Esophagus squamous epithelium (tissue), 4 donors: Measurements from ENCODE around the gene TMEM190.

Source experiments
- POLR2A ChIP-seq, 4 donors: fragments of 450-650 bp; IDR thresholded peaks; one replicate each; pipeline ENCODE4 v1.6.1; 2017; ENCODE audit warnings: antibody characterized with exemption in 4 of 4, mild to moderate bottlenecking in 4 of 4, moderate library complexity in 3 of 4
- TF ChIP-seq, protein P1 (sequence below), 6 experiments: fragments of 450-650 bp in 4 of 6; fragments of 200-600 bp in 2 of 6; sonication (generic) in 2 of 6; IDR thresholded peaks; one replicate each; pipeline ENCODE4 v1.5.1; 2016 to 2019; ENCODE audit warnings: antibody characterized with exemption in 6 of 6, mild to moderate bottlenecking in 4 of 6, moderate library complexity in 4 of 6

DNA sequence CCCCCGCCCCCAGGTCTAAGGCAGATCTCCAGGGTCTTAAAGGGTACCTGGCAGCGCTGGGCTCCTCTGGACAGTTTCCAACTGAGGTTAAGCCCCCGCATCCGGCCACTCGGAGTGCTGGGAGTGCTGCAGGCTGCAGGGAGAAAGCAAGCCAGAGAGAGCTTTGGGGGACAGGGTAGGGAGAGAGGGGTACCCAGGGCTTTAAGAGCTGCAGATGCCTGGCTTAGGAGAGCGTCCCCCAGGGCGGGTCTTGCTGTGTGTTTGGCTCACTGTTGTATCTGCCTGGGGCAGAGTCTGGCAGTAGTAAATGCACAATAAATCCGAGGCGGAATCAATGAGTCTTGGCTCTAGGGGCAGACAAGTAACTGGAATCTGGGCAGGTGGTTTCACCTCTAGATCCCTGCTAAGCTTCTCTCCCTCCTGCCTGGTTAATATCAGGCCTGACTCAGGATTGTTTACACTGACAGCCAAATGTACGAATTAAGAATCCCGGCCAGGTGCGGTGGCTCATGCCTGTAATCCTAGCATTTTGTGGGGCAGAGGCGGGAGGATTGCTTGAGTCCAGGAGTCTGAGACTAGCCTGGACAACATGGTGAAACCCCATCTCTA, 21.3 kb upstream of the TMEM190 start:
- TF ChIP-seq, protein P1, sequence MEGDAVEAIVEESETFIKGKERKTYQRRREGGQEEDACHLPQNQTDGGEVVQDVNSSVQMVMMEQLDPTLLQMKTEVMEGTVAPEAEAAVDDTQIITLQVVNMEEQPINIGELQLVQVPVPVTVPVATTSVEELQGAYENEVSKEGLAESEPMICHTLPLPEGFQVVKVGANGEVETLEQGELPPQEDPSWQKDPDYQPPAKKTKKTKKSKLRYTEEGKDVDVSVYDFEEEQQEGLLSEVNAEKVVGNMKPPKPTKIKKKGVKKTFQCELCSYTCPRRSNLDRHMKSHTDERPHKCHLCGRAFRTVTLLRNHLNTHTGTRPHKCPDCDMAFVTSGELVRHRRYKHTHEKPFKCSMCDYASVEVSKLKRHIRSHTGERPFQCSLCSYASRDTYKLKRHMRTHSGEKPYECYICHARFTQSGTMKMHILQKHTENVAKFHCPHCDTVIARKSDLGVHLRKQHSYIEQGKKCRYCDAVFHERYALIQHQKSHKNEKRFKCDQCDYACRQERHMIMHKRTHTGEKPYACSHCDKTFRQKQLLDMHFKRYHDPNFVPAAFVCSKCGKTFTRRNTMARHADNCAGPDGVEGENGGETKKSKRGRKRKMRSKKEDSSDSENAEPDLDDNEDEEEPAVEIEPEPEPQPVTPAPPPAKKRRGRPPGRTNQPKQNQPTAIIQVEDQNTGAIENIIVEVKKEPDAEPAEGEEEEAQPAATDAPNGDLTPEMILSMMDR (IDR thresholded peaks at IDR 0.05): no peak
- TF ChIP-seq POLR2A (IDR thresholded peaks at IDR 0.05): no peak
